ENCODE results near the gene XPO6.

XPO6 gene

DNA sequence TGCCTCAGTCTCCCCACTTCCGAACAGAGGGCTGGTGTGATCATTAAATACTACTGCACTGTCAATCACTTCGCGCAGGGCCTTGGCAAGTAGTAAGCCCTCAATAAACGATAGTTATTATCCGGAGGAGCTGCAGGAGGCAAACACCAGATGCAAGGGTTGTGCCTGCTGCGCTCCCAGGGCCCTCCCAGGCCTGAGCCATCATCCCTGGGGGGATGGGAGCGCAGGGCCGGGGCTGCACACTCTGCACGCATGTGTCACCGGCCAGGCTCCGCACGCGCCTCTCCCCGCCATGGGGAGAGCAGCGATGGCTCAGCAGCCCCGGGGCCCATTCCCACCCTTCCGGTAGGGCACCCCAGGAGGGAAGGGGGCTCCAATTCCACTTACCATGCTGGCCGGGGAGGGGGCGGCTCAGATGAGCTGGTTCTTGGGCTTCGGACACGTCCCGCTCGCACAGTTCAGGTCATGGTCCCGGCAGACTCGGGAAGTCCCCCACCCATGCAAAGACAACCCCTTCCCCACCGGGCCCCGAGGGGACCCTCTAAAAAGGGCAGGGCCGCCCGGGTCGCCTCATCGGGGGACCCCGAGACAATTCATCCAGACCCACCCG is 681 bp downstream of the XPO6 start:
- CTCF ChIA-PET = interaction anchor here (0.6 to 0.7 kb wide), 2 partner anchors 16 to 56 kb away, joined by 3 to 4 read pairs; no protein-coding TSS in a partner anchor
- POLR2A ChIA-PET (ENCODE audit: low non-redundant PET) = interaction anchor here (1.5 kb wide), 1 partner anchor 17 kb away, joined by 4 read pairs; no protein-coding TSS in a partner anchor

DNA sequence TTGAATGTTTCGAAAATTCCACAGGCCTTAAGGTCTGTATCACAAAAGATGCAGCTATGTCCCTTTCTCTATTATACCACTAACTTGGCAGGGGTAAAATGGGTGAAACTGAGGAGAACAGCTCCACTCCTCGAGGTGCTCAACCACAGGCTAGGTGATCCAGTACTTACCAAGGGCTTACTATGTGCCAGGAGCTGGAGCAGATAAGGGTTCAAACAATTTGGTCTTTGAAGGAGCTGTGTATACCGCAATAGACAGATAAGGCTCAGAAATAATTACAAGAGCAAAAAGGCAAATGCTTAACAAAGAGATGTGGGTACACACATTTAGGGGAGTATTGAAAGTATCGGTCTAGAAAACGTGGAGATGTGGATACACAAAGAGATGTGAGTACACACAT is 1.5 kb downstream of the XPO6 start:
- ChIA-PET CTCF (no interaction called here), POLR2A (ENCODE audit: low non-redundant PET) (interaction anchor here (1.5 kb wide), 1 partner anchor 16 kb away, joined by 4 read pairs; no protein-coding TSS in a partner anchor)
- no peak for TF ChIP-seq CTCF (conservative IDR thresholded peaks at IDR 0.05; ENCODE audit: low read depth)
- no peak for DNase-seq (ENCODE audit: low spot score)
- no peak overlapping the region for H3K27ac ChIP-seq

More for the DNA sequence above, 681 bp downstream of the XPO6 start:
- peak overlapping the region; percentile 79 for H3K27ac ChIP-seq
- peak; percentile 77 for DNase-seq (ENCODE audit: low spot score)
- TF ChIP-seq CTCF (conservative IDR thresholded peaks at IDR 0.05; ENCODE audit: low read depth) = no peak

DNA sequence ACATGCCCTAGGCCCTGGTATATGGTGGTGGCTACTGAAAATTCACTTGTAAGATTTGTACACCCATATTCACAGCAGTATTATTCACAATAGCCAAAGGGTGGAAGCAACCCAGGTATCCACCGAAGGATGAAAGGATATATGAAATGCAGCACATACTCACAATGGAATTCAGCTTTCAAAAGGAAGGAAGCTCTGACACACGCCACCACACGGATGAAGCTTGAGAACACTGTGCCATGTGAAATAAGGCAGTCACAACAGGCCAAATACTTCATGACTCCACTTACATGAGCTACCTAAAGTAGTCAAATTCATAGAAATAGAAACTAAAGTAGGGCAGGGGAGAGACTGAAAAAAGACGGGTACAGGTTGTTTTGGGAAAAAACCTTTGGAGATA is 2.9 kb downstream of the XPO6 start:
- POLR2A ChIA-PET (ENCODE audit: low non-redundant PET) = no interaction called here
- CTCF ChIA-PET = interaction anchor here (0.6 kb wide), 1 partner anchor 97 kb away, joined by 5 read pairs; no protein-coding TSS in a partner anchor
- no peak for DNase-seq (ENCODE audit: low spot score)
- TF ChIP-seq CTCF (conservative IDR thresholded peaks at IDR 0.05; ENCODE audit: low read depth) = no peak
- no peak overlapping the region for H3K27ac ChIP-seq

DNA sequence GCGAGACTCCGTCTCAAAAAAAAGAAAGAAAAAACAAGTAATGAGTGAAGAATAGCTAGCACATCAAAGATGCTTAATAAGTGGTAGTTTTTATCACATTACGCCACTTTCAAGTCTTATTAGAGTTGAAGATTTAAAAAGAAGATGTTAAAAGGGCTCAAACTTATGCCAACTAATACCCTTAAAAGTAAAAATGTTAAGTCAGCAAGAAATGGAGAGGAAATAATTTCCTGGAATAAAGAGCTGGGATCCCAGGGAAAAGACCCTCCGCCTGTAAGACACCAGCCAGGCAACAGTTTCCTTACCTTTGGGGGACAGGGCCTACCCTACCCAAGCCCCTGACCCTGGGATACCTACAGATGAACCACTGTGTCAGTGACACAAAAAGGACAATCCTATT is 3.6 kb downstream of the XPO6 start:
- no peak for DNase-seq (ENCODE audit: low spot score)
- ChIA-PET CTCF (interaction anchor here (0.6 kb wide), 1 partner anchor 98 kb away, joined by 5 read pairs; no protein-coding TSS in a partner anchor), POLR2A (ENCODE audit: low non-redundant PET) (no interaction called here)
- H3K27ac ChIP-seq = no peak overlapping the region
- no peak for TF ChIP-seq CTCF (conservative IDR thresholded peaks at IDR 0.05; ENCODE audit: low read depth)

- CTCF ChIA-PET = no interaction called here
- POLR2A ChIA-PET (ENCODE audit: low non-redundant PET) = no interaction called here
- no peak for TF ChIP-seq CTCF (conservative IDR thresholded peaks at IDR 0.05; ENCODE audit: low read depth)
- no peak overlapping the region for H3K27ac ChIP-seq
- no peak for DNase-seq (ENCODE audit: low spot score)
Measured at GRCh38 chr16:28207399-28207798, 4.4 kb downstream of the XPO6 start.

GRCh38 chr16:28205974-28206373 is 5.8 kb downstream of the XPO6 start:
- ChIA-PET CTCF (no interaction called here), POLR2A (ENCODE audit: low non-redundant PET) (no interaction called here)
- TF ChIP-seq CTCF (conservative IDR thresholded peaks at IDR 0.05; ENCODE audit: low read depth) = no peak
- no peak for DNase-seq (ENCODE audit: low spot score)
- no peak overlapping the region for H3K27ac ChIP-seq

Measured in RWPE1 (cell line).